ENCODE data around the gene C1orf167.

Gene C1orf167

GRCh38 chr1:11735854-11736745 is 25.9 kb upstream of the C1orf167 start, which contains the start of gene AGTRAP:
AGTRAP (plus strand) TSS chr1:11736136; CDS start chr1:11736209, 73 bp downstream.
- peak within 1 kb of the TSS; percentile 92 for H3K4me3 ChIP-seq (ENCODE audit: control insufficient read depth, low read depth, low read length)
- peak; percentile 87 for DNase-seq (ENCODE audit: low read depth)
- no peak for TF ChIP-seq CTCF (conservative IDR thresholded peaks at IDR 0.05; ENCODE audit: control insufficient read depth, insufficient read depth, low read depth, low read length)

- no peak for TF ChIP-seq CTCF (conservative IDR thresholded peaks at IDR 0.05; ENCODE audit: control insufficient read depth, insufficient read depth, low read depth, low read length)
- DNase-seq (ENCODE audit: low read depth): peak; percentile 92
- peak overlapping the region; percentile 92 for H3K4me3 ChIP-seq (ENCODE audit: control insufficient read depth, low read depth, low read length)
Observed at GRCh38 chr1:11736746-11737639, 25.0 kb upstream of the C1orf167 start.

GRCh38 chr1:11738096-11738495 is 23.9 kb upstream of the C1orf167 start:
- no peak for DNase-seq (ENCODE audit: low read depth)
- no peak overlapping the region for H3K4me3 ChIP-seq (ENCODE audit: control insufficient read depth, low read depth, low read length)
- no peak for TF ChIP-seq CTCF (conservative IDR thresholded peaks at IDR 0.05; ENCODE audit: control insufficient read depth, insufficient read depth, low read depth, low read length)

- no peak for DNase-seq (ENCODE audit: low read depth)
- TF ChIP-seq CTCF (conservative IDR thresholded peaks at IDR 0.05; ENCODE audit: control insufficient read depth, insufficient read depth, low read depth, low read length): no peak
- no peak overlapping the region for H3K4me3 ChIP-seq (ENCODE audit: control insufficient read depth, low read depth, low read length)
Observed at GRCh38 chr1:11738783-11739182, 23.2 kb upstream of the C1orf167 start.

GRCh38 chr1:11740258-11741192 is 21.5 kb upstream of the C1orf167 start:
- TF ChIP-seq CTCF (conservative IDR thresholded peaks at IDR 0.05; ENCODE audit: control insufficient read depth, insufficient read depth, low read depth, low read length): no peak
- no peak for DNase-seq (ENCODE audit: low read depth)
- no peak overlapping the region for H3K4me3 ChIP-seq (ENCODE audit: control insufficient read depth, low read depth, low read length)

GRCh38 chr1:11741482-11741881 is 20.5 kb upstream of the C1orf167 start:
- DNase-seq (ENCODE audit: low read depth): no peak
- no peak overlapping the region for H3K4me3 ChIP-seq (ENCODE audit: control insufficient read depth, low read depth, low read length)
- no peak for TF ChIP-seq CTCF (conservative IDR thresholded peaks at IDR 0.05; ENCODE audit: control insufficient read depth, insufficient read depth, low read depth, low read length)
